SK-N-SH (cell line): ENCODE results near the gene LARP6.

Experiments
- EP300 ChIP-seq, 2 experiments: IDR thresholded peaks; 2 replicates each; pipeline versions ENCODE4 v1.4.0 to v1.6.1; 2012; ENCODE audit warnings: borderline replicate concordance in 1 of 2, low read depth in 1 of 2, low read length in 1 of 2
- EZH2phosphoT487 ChIP-seq: fragments of 200-600 bp; sonication (generic); IDR thresholded peaks from 2 replicates; pipeline ENCODE4 v1.6.1; 2017; ENCODE audit warnings: low read depth, mixed run types, mild to moderate bottlenecking, antibody characterized with exemption, moderate library complexity, borderline replicate concordance
- MAX ChIP-seq: IDR thresholded peaks from 2 replicates; pipeline ENCODE4 v1.4.0; 2012; ENCODE audit warnings: low read depth
- MXI1 ChIP-seq: IDR thresholded peaks from 2 replicates; pipeline ENCODE4 v1.6.1; 2012; ENCODE audit warnings: mild to moderate bottlenecking, low read depth, low read length, improper control_type of control experiment
- NRF1 ChIP-seq: IDR thresholded peaks from 2 replicates; pipeline ENCODE4 v1.6.1; 2012; ENCODE audit warnings: low read depth, mild to moderate bottlenecking, low read length
- POLR2AphosphoS5 ChIP-seq: IDR thresholded peaks from 2 replicates; pipeline ENCODE4 v1.6.1; 2012; ENCODE audit warnings: low read depth, low read length
- RAD21 ChIP-seq: IDR thresholded peaks from 2 replicates; pipeline ENCODE4 v1.6.1; 2012; ENCODE audit warnings: mild to moderate bottlenecking, low read length
- RCOR1 ChIP-seq: fragments of 150-350 bp; IDR thresholded peaks from 2 replicates; pipeline ENCODE4 v1.6.1; 2017; ENCODE audit warnings: antibody characterized with exemption, low read length
- YY1 ChIP-seq: IDR thresholded peaks from 2 replicates; pipeline ENCODE4 v1.4.0; 2012; ENCODE audit warnings: low read depth, mild to moderate bottlenecking
- TF ChIP-seq, protein P1 (sequence below): fragments of 200-600 bp; sonication (generic); IDR thresholded peaks from 2 replicates; pipeline ENCODE4 v1.6.1; 2017; ENCODE audit warnings: antibody characterized with exemption, mild to moderate bottlenecking, moderate library complexity
- TF ChIP-seq, protein P2 (sequence below): IDR thresholded peaks from 2 replicates; pipeline ENCODE4 v1.4.0; 2012; ENCODE audit warnings: low read depth, borderline replicate concordance
- TF ChIP-seq, protein P3 (sequence below): fragments of 150-350 bp; IDR thresholded peaks from 2 replicates; pipeline ENCODE4 v1.6.1; 2016; ENCODE audit warnings: mild to moderate bottlenecking, low read depth, low read length

DNA sequence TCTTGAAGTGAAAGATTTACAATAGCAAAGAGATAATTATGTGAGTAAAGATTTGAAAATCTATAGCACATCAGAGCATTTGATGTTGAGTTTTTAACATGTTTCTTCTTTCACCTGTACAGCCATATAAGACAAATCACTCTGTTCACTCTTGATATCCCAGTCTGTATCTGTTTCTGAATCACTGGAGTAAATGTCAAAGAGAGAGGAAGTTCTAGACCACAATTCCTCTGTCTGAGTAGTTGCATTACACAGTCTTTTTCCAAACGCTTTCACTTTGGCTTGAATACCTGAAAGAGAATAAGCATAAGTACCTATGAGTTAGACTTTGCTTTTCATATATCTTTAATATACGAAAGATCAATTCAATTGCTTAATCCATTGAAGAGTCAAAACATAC, 28.4 kb upstream of the LARP6 start:
- TF ChIP-seq POLR2AphosphoS5 (no peak), EP300 (IDR thresholded peaks at IDR 0.05; ENCODE audit: borderline replicate concordance in 1 of 2, low read depth in 1 of 2, low read length in 1 of 2) (no peak), NRF1 (no peak), MAX (no peak), YY1 (no peak), MXI1 (no peak), EZH2phosphoT487 (no peak), RCOR1 (no peak), RAD21 (no peak)
- TF ChIP-seq, protein P1, sequence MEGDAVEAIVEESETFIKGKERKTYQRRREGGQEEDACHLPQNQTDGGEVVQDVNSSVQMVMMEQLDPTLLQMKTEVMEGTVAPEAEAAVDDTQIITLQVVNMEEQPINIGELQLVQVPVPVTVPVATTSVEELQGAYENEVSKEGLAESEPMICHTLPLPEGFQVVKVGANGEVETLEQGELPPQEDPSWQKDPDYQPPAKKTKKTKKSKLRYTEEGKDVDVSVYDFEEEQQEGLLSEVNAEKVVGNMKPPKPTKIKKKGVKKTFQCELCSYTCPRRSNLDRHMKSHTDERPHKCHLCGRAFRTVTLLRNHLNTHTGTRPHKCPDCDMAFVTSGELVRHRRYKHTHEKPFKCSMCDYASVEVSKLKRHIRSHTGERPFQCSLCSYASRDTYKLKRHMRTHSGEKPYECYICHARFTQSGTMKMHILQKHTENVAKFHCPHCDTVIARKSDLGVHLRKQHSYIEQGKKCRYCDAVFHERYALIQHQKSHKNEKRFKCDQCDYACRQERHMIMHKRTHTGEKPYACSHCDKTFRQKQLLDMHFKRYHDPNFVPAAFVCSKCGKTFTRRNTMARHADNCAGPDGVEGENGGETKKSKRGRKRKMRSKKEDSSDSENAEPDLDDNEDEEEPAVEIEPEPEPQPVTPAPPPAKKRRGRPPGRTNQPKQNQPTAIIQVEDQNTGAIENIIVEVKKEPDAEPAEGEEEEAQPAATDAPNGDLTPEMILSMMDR = no peak
- TF ChIP-seq, protein P2, sequence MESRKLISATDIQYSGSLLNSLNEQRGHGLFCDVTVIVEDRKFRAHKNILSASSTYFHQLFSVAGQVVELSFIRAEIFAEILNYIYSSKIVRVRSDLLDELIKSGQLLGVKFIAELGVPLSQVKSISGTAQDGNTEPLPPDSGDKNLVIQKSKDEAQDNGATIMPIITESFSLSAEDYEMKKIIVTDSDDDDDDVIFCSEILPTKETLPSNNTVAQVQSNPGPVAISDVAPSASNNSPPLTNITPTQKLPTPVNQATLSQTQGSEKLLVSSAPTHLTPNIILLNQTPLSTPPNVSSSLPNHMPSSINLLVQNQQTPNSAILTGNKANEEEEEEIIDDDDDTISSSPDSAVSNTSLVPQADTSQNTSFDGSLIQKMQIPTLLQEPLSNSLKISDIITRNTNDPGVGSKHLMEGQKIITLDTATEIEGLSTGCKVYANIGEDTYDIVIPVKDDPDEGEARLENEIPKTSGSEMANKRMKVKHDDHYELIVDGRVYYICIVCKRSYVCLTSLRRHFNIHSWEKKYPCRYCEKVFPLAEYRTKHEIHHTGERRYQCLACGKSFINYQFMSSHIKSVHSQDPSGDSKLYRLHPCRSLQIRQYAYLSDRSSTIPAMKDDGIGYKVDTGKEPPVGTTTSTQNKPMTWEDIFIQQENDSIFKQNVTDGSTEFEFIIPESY = no peak
- TF ChIP-seq, protein P3, sequence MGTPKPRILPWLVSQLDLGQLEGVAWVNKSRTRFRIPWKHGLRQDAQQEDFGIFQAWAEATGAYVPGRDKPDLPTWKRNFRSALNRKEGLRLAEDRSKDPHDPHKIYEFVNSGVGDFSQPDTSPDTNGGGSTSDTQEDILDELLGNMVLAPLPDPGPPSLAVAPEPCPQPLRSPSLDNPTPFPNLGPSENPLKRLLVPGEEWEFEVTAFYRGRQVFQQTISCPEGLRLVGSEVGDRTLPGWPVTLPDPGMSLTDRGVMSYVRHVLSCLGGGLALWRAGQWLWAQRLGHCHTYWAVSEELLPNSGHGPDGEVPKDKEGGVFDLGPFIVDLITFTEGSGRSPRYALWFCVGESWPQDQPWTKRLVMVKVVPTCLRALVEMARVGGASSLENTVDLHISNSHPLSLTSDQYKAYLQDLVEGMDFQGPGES = no peak
